ENCODE data around the gene OR1F1.
"Not testable (repeated sequence)": the region's sequence is repeated elsewhere in the genome, so short reads cannot be mapped to it uniquely, and the experiment has no call there.

OR1F1 gene

DNA sequence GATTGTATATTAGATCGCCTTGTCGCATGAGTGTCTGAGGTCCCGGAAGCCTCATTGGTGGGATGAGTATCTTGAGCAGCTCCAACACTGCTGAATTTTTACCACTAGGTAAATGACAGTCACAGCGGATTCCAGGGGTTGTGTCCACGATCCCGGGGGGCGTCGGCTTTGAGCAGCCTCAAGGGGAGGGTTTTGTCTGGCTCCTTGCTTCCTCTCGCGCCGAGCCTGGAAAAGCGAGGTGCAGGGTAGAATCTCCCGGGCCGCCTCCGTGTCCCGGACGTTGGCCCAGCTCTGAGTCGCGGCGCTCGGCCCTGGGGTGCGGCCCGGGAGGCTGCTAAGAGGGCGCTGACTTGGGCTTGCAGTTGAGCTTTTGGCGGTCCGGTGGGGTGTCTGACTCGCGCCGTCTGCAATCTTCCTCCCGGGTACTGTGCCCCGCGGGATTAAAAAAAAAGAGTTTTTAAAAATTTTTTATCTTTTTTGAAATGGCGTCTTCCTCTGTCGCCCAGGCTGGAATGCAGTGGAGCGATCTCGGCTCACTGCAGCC is 4.5 kb downstream of the OR1F1 start:
- no peak for TF ChIP-seq POLR2A (IDR thresholded peaks at IDR 0.05; ENCODE audit: low read depth, low read length)

GRCh38 chr16:3193221-3194212 is 5.5 kb downstream of the OR1F1 start:
- no peak for TF ChIP-seq POLR2A (IDR thresholded peaks at IDR 0.05; ENCODE audit: low read depth, low read length)
- FAIRE-seq (no peak), DNase-seq (ENCODE audit: insufficient read length, low spot score) (no peak)

More for the DNA sequence above, 4.5 kb downstream of the OR1F1 start:
- FAIRE-seq (no peak), DNase-seq (ENCODE audit: insufficient read length, low spot score) (no peak)

- no peak for FAIRE-seq
- no peak for TF ChIP-seq POLR2A (IDR thresholded peaks at IDR 0.05; ENCODE audit: low read depth, low read length)
Observed at GRCh38 chr16:3194792-3195191, 6.8 kb downstream of the OR1F1 start.

DNA sequence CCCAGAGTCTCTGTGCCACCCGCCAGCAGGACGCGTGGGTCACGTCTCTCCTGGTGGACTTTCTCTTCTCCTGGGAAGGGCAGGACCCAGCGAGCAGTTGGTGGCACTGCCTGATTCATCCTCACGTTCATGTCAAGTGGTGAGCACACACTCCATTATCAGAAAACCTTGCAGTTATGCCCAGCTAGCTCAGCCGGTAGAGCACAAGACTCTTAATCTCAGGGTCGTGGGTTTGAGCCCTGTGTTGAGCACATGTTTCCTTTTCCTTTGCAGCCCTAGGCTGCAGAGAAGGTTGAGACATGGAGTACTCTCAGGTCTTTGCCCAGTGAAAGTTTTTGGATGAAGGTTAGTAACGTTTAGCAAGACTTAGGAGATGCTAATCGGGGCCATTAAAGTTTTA is 8.0 kb downstream of the OR1F1 start:
- TF ChIP-seq POLR2A (IDR thresholded peaks at IDR 0.05; ENCODE audit: low read depth, low read length) = no peak
- FAIRE-seq (no peak), DNase-seq (ENCODE audit: insufficient read length, low spot score) (no peak)

More at GRCh38 chr16:3194792-3195191, 6.8 kb downstream of the OR1F1 start:
- DNase-seq (ENCODE audit: insufficient read length, low spot score) = no peak

DNA sequence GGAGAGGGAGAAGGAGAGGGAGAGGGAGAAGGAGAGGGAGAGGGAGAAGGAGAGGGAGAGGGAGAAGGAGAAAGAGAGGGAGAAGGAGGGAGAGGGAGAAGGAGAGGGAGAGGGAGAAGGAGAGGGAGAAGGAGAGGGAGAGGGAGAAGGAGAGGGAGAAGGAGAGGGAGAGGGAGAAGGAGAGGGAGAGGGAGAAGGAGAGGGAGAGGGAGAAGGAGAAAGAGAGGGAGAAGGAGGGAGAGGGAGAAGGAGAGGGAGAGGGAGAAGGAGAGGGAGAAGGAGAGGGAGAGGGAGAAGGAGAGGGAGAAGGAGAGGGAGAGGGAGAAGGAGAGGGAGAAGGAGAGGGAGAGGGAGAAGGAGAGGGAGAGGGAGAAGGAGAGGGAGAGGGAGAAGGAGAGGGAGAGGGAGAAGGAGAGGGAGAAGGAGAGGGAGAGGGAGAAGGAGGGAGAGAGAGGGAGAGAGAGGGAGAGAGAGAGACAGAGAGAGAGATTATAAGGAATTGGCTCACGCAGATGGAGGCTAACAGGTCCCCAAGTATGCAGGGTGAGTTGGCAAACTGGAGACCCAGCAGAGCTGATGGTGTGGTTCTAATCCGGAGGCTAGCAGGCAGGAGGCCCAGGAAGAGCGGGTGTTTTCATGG is 9.8 kb downstream of the OR1F1 start:
- not testable (repeated sequence) for DNase-seq (ENCODE audit: insufficient read length, low spot score); FAIRE-seq

- no peak for DNase-seq (ENCODE audit: insufficient read length, low spot score)
- no peak for TF ChIP-seq POLR2A (IDR thresholded peaks at IDR 0.05; ENCODE audit: low read depth, low read length)
- no peak for FAIRE-seq
Observed at GRCh38 chr16:3198334-3199072, 10.5 kb downstream of the OR1F1 start.

DNA sequence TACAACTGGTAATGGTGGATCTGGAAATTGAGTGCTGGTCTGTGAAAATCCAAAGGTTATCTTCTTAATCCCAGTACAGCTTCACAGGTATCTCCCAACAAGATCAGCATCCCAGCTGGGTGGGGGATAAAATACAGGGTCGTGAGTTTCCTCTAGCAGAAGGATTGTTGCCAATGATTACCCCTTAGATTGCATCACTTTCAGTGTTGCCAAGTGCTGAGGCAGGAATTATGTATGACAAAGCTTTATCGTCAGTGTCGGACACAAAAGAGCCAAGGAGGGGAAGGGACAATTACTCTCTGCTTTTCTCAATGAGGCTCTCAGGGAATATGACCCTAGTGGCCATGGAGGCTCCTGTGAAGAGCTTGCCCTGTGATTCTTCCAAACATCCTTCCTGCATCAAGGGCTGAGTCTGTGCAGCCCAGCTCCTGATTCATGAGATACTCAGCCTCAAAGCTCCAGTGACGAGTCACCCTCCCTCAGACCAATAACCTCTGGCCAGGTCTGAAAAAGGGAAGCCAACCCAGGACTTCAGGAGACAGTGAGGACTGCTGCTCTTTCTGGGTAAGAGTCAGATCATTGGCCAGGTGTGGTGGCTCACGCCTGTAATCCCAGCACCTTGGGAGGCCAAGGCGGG is 15.0 kb downstream of the OR1F1 start:
- FAIRE-seq = no peak
- no peak for TF ChIP-seq POLR2A (IDR thresholded peaks at IDR 0.05; ENCODE audit: low read depth, low read length)
- DNase-seq (ENCODE audit: insufficient read length, low spot score) = no peak

DNA sequence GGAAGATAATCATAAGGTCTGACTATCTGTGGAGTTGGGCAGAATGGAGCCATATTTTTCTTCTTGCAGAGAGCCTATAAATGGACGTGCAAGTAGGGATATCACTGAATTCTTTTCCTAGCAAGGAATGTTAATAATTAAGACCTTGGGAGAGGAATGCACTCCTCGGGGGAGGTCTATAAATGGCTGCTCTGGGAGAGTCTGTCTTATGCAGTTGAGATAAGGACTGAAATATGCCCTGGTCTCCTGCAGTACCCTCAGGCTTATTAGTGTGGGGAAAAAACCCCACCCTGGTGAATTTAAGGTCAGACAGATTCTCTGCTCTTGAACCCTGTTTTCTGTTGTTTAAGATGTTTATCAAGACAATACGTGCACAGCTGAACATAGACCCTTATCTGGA is 17.9 kb downstream of the OR1F1 start:
- FAIRE-seq; DNase-seq (ENCODE audit: insufficient read length, low spot score): not testable (repeated sequence)

DNA sequence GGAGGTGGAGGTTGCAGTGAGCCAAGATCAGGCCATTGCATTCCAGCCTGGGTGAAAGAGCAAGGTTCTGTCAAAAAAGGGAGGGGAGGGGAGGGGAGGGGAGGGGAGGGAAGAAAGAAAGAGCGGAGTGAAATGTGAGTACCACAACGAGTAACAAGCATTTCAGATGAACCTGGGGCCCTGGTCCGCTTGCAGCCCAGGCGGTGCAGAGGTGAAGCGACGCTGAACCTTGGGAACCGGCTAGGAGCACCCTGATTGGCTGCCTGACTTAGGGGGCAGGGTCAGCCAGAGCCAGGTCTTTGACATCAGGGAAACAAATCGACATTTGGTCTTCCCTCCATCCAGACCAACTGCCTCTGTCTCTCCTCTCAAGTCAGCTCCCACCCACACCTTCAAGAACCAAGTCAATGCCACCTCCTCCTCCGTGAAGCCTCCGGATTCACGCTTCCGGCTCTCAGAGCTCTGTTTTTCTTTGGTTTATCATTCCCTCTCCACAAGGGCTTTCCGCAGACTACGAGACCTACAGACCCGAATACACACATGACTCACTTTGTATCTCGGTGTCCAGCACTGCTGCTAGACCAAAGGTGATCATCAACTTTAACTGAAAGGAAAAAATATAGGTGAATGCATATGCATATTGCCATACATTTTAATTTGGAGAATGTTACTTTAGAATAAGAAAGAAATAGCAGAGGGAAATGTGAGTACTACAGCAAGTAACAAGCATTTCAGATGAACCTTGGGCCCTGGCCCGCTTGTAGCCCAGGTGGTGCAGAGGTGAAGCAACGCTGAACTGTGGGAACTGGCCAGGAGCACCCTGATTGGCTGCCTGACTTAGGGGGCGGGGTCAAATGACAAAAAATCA is 19.3 kb downstream of the OR1F1 start:
- FAIRE-seq (no peak), DNase-seq (ENCODE audit: insufficient read length, low spot score) (no peak)
- no peak for TF ChIP-seq POLR2A (IDR thresholded peaks at IDR 0.05; ENCODE audit: low read depth, low read length)

DNA sequence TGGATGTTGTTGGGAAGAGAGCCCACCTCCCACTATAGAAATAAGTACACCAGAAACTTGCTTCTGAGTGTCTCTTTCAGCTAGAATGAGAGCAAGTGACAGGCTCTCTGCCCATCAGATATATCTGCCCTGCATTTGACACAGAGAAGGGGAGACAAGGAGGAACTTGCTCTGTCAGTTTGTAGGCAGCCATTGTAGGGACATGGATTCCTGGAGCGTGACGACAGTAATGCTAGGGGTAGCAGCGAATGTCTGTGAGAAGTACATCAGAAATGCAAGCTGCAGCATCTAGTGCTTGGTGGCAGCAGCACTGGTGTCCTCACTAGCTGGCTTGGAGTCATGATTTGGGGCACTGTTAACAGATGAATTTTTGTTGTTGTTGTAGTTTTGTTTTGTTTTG is 24.0 kb downstream of the OR1F1 start:
- DNase-seq (ENCODE audit: insufficient read length, low spot score) (no peak), FAIRE-seq (no peak)
- no peak for TF ChIP-seq POLR2A (IDR thresholded peaks at IDR 0.05; ENCODE audit: low read depth, low read length)

DNA sequence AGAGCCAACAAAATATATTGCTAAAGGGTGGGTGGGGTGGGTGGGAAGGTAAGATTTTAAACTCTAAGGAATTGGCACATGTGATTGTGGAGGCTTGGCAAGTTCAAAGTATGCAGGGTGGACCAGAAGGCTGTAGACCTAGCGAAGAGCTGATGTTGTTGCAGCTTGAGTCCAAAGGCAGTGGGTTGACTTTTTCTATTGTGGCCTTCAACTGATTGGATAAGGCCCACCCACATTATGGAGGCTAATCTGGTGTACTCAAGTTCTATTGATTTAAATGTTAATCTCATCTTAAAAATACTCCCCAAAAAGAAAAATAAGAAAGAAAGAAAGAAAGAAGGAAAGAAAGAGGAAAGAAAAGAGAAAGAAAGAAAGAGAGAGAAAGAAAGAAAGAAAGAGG is 24.6 kb downstream of the OR1F1 start:
- DNase-seq (ENCODE audit: insufficient read length, low spot score) = no peak
- no peak for FAIRE-seq
- TF ChIP-seq POLR2A (IDR thresholded peaks at IDR 0.05; ENCODE audit: low read depth, low read length) = no peak

DNA sequence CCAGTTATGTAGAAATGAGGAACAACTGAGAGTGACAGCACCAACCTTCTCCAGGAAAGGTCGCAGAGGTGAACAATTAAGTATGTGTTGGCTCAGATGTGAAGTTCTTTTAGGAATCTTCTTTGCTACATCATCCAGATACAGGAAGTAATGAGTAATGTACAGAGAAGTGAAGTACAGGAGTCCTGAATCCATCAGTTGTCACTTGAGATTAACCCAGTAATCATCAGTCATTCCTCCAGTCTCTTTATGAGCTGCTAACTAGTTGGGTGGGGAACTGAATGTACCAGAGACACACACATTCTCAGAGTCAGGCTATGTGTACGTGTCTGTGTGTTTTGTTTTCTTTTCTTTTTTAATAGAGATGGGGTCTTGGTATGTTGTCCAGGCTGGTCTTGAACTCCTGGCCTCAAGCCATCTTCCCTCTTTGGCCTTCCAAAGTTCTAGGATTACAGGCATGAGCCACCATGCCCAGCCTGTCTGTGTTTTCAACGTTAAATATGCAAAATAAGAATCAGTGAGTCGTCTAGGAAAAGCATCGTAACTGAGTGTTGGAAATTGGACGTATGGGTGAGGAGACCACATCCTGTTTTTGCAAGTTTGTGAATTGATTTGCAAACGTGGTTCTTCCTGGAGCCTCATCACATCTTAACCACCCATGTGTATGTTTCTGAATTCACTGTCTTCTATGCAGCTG is 27.0 kb downstream of the OR1F1 start:
- FAIRE-seq (no peak), DNase-seq (ENCODE audit: insufficient read length, low spot score) (no peak)
- no peak for TF ChIP-seq POLR2A (IDR thresholded peaks at IDR 0.05; ENCODE audit: low read depth, low read length)
